HFFc6 (cell line): ENCODE data around the gene ADAMTS15. TPM values are rescaled to one million over a fixed set of nuclear protein-coding genes. Genes with fewer than 3 reads are reported as not detected.

ENCODE experiments used
- DNase-seq: peaks from one replicate; pipeline ENCODE4 v3.0.0-alpha.2; 2018
- H3K27ac Mint-ChIP-seq: 2 replicates; pipeline ENCODE4 v1.8.0; 2020; ENCODE audit warnings: mild to moderate bottlenecking, mixed read lengths
- H3K27me3 Mint-ChIP-seq: 2 replicates; pipeline ENCODE4 v1.8.0; 2021; ENCODE audit warnings: mild to moderate bottlenecking, moderate library complexity, mixed read lengths; ENCODE audit not compliant: insufficient read depth
- H3K36me3 Mint-ChIP-seq: 2 replicates; pipeline ENCODE4 v1.8.0; 2021; ENCODE audit warnings: low read depth, mixed read lengths
- H3K4me1 Mint-ChIP-seq: 2 replicates; pipeline ENCODE4 v1.8.0; 2020; ENCODE audit warnings: low read depth, mixed read lengths
- H3K4me3 Mint-ChIP-seq: 2 replicates; pipeline ENCODE4 v1.8.0; 2020; ENCODE audit warnings: mild to moderate bottlenecking, moderate library complexity, mixed read lengths
- H3K9me3 Mint-ChIP-seq: 2 replicates; pipeline ENCODE4 v1.8.0; 2020; ENCODE audit warnings: mild to moderate bottlenecking, mixed read lengths
- total RNA-seq, 6 experiments: library from RNA; stranded (reverse); fragmentation: NEBNext Ultra II Directional; extraction: Animal tissue kit (Norgen Biotek cat#: 25700); gene quantifications; 2 replicates in 1 of 6; 3 replicates in 5 of 6; pipeline ENCODE4 v1.2.3, GENCODE V29; 2021
- TF ChIP-seq, protein P1 (sequence below): fragments of 200-600 bp; sonication (generic); IDR thresholded peaks from 2 replicates; pipeline ENCODE4 v1.5.0; 2021; ENCODE audit warnings: antibody characterized with exemption, mild to moderate bottlenecking

ADAMTS15 gene
- total RNA-seq, 6 experiments from 2014 or later: 0.21 to 1.1 (median 0.94) TPM

DNA sequence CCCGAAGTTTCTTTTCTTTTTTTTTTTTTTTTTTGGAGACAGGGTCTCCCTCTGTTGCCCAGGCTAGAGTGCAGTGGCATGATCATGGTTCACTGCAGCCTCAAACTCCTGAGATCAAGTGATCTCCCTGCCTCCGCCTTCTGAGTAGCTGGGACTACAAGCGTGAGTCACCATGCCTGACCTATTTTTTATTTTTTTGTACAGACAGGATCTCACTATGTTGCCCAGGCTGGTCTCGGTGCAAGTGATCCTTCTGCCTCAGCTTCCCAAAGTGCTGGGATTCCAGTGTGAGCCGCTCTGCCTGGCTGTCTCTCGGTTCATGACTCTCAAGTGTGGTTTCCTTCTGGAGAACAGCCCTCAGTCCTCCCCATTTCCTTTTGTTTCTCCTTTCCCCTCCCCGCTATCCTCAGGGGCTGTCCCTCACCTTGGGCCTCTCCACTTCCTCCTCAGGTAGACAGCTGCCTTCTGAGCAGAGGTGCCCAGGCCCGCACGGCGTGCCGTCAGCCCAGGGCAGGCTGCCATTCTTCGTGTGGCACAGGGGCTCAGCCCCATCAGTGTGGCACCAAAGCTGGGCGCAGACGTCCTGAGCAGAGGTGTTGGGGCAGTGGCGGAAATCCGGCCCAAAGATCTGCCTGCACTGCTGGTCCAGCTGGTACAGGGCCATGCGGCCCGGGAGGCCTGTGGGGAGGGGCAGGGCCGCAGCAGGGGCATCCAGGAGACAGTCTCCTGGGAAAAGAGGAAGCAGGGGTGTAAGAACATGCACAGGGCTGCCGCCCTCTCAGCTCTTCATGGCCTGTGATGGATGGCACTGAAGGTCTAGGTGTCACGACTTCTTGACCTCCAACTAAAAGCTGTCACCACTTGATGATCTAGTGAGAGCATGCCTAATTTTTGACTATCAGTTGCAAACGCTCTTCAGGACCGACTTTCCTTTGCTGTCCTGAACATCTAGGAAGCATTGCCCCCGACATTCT lies 34.1 kb upstream of the ADAMTS15 start:
- H3K4me1 Mint-ChIP-seq: peaks cover 30% of the 10 kb centered on the region
- peak overlapping the region; percentile 10; the same call in 1 of the 2 replicates for H3K4me3 Mint-ChIP-seq
- peak; percentile 9 for DNase-seq
- H3K27me3 Mint-ChIP-seq: peaks cover 27% of the 10 kb centered on the region
- TF ChIP-seq, protein P1, sequence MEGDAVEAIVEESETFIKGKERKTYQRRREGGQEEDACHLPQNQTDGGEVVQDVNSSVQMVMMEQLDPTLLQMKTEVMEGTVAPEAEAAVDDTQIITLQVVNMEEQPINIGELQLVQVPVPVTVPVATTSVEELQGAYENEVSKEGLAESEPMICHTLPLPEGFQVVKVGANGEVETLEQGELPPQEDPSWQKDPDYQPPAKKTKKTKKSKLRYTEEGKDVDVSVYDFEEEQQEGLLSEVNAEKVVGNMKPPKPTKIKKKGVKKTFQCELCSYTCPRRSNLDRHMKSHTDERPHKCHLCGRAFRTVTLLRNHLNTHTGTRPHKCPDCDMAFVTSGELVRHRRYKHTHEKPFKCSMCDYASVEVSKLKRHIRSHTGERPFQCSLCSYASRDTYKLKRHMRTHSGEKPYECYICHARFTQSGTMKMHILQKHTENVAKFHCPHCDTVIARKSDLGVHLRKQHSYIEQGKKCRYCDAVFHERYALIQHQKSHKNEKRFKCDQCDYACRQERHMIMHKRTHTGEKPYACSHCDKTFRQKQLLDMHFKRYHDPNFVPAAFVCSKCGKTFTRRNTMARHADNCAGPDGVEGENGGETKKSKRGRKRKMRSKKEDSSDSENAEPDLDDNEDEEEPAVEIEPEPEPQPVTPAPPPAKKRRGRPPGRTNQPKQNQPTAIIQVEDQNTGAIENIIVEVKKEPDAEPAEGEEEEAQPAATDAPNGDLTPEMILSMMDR: no peak
- H3K9me3 Mint-ChIP-seq: no peaks in the 10 kb centered on the region
- H3K36me3 Mint-ChIP-seq: no peaks in the 10 kb centered on the region
- peak overlapping the region; percentile 49; the same call in 1 of the 2 replicates for H3K27ac Mint-ChIP-seq

DNA sequence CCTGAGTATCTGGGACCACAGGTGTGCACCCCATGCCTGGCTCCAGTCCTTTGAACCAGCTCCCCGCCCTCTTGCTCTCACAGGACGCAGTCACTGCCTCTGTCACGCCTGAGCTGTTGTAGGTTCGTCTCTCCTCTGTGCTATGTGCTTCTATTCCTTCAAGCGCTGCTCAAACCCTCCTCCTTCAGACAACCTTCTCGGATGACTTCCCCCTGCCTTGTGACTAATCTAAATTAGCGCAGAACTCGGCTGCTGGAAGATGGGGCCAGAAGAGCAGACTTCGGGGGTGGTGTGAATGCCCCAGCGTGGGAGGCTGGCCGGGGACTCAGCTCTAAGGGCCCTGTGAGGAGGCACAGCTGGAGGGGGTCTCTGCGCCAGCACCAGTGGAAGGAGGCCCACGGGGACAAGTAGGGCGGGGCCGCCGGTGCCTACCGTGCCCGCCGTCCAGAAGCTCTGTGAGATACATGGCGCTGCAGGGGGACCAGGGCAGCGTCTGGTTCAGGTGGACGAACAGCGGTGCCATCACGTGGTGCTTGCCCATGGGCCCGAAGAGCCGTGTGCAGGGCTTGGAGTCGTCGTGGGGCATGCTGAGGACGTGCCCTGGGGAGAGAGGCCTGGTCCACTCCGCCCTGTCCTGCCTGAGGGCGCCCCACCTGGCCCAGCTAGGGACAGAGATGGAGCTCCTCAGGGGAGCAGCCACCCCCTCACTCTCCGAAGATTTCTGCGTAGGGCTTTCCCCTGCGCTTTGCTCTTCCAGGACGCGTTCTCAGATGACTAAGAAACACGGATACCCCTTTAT lies 32.5 kb upstream of the ADAMTS15 start:
- TF ChIP-seq, protein P1: no peak
- Mint-ChIP-seq H3K4me1 (peaks cover 27% of the 10 kb centered on the region), H3K27ac (no peak overlapping the region), H3K4me3 (no peak overlapping the region), H3K36me3 (no peaks in the 10 kb centered on the region), H3K9me3 (no peaks in the 10 kb centered on the region), H3K27me3 (peaks cover 32% of the 10 kb centered on the region)
- no peak for DNase-seq

DNA sequence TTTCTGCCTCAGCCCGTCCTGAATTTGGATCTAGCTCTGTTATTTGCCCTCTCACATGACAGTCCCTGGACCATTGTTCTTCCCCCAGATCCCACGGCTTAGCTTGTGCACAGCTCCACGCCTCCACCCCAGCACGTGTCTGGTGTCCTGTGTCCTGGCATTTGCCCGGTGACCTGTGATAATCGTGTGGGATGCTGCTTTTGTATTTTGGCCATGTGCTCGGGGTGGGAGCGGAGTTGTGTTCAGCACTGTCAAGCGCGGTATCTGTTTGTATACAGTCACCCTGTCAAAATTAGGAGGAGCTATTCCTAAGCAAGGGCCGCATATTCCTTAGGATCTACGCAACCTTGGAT lies 31.9 kb upstream of the ADAMTS15 start:
- TF ChIP-seq, protein P1: no peak
- H3K4me1 Mint-ChIP-seq: peaks cover 27% of the 10 kb centered on the region
- H3K27me3 Mint-ChIP-seq: peaks cover 29% of the 10 kb centered on the region
- DNase-seq: no peak
- no peak overlapping the region for H3K4me3 Mint-ChIP-seq
- H3K9me3 Mint-ChIP-seq: no peaks in the 10 kb centered on the region
- H3K36me3 Mint-ChIP-seq: no peaks in the 10 kb centered on the region
- H3K27ac Mint-ChIP-seq: no peak overlapping the region

DNA sequence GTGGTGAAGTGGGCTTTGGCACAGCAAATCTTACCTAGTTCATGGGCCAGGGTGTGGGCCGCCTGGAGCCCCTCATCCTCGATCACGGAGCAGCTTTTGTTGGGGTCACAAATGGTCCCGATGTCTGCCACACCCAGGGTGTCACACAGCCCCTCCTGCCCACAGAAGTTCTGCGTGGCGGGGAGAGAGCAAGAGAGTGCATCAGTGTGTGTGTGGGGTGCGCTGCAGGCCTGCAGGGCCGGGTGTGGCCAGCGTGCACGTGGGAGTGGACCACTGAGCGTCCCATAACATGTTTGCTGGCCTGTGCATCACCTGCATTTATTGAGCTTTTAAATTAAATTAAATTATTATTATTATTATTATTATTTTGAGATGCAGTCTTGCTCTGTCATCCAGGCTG lies 31.5 kb upstream of the ADAMTS15 start:
- H3K4me1 Mint-ChIP-seq: peaks cover 27% of the 10 kb centered on the region
- H3K36me3 Mint-ChIP-seq: no peaks in the 10 kb centered on the region
- H3K27ac Mint-ChIP-seq: no peak overlapping the region
- TF ChIP-seq, protein P1: no peak
- H3K9me3 Mint-ChIP-seq: no peaks in the 10 kb centered on the region
- peaks cover 32% of the 10 kb centered on the region for H3K27me3 Mint-ChIP-seq
- DNase-seq: no peak
- H3K4me3 Mint-ChIP-seq: no peak overlapping the region

DNA sequence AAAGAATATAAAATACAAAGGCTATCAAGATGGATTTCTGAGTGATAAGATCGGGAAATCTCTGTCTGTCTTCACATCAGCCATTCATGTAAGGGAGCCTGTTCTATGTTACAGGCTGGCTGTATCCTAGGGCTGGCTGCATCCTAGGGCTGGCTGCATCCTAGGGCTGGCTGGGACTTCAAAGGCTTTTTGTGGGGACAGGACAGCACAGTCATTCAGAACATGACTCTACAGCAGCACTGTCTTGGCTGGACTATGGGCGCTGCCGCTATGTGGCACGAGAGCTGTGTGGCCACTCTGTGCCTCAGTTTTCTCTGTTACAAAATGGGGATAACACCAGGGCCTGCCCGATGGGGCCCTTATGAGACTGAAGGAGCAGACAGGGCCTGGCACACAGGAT lies 30.2 kb upstream of the ADAMTS15 start:
- Mint-ChIP-seq H3K4me1 (peaks cover 22% of the 10 kb centered on the region), H3K9me3 (no peaks in the 10 kb centered on the region), H3K4me3 (no peak overlapping the region), H3K27ac (no peak overlapping the region), H3K27me3 (peaks cover 44% of the 10 kb centered on the region), H3K36me3 (no peaks in the 10 kb centered on the region)
- no peak for DNase-seq
- TF ChIP-seq, protein P1: no peak
